GM18909 (cell line): ENCODE measurements around the gene GLIS1.

ENCODE experiments used
- ATAC-seq: cut with Tn5 transposase; IDR thresholded peaks from one replicate; pipeline ENCODE4 v1.9.1; 2021; ENCODE audit warnings: mild to moderate bottlenecking; ENCODE audit not compliant: unreplicated experiment, poor library complexity

The GLIS1 gene

DNA sequence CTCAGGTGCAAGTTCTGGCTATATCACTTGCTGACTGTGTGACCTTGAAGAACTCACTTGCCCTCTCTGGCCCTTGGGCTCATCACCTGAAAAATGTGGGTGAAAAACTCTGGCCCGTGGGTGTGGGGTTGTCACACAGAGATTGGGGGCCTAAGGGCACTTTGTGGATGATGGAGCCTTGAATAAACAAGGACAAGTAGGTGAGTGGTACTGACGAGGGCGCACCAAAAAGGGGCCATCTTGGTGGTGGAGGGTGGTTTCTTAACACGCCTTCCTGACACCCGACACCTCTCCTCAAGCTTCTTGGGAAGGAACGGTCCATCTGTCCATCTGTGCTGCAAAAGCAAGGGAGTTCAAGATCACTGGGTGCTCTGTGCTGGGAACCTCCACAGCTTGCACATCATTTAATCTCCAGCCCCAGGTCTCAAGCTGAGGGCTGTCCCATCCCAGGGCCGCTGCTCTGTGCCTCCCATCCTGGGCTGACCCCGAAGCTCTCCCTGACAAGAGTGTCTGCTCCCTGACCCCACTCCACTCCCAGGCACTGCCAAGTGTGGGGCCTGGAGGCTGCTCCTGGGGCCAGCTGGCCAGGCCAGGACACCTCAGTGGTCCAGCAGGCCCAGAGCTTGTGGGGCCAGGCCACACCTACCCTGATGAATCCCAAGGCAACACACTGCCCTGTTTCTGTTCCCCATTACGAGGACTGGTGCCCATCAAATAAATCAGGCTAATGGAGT, 97.3 kb downstream of the GLIS1 start:
- no peak for ATAC-seq

DNA sequence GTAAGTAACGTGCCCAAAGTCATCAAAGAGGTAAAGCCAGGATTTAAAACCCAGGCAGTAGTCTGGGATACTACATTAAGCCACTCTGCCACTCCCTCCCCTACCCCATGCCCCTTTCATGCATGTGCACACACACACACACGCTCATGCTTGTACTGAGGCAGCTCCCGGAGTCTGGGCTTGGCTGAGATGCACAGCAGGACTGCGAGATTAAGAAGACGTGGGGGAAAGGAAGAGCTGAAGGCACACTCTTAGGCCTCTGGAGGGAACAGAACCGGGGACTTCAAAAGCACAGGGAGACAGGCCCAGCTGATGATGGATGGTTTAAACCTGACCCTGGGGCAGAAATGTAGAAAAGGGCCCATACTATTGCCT, 98.3 kb downstream of the GLIS1 start:
- ATAC-seq = no peak

DNA sequence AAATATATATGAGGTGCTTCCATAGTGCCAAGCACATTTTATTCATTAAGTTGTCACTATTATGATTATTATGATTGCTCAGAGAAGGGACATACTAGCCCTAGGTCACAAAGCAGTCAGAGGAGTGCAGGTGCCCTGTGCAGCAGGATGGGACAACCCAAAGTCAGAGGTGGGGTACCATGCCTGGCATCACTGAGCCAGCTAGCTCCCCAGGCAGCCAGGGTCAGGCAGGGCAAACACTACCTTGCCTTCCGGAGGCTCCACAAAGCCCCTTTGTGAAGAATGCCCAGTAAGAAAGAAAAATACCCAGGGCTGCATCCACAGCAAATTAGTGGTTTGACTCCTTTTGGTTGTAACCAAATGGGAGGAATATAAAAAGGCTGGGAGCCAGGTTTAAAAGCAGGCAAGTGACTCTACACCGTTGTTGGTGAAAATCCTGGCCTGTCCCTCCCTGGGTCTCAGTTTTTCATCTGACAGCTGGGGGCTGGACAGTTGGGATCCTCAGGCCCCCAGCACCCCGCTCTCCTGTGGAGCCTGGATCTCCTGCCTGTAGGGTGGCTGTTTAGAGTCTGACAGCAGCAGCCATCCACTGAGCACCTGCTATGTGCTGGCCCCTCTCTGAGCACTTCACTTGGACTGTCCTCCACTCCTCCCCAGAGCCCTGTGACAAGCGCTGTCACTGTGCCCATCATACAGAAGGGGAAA, 98.8 kb downstream of the GLIS1 start:
- ATAC-seq = no peak

DNA sequence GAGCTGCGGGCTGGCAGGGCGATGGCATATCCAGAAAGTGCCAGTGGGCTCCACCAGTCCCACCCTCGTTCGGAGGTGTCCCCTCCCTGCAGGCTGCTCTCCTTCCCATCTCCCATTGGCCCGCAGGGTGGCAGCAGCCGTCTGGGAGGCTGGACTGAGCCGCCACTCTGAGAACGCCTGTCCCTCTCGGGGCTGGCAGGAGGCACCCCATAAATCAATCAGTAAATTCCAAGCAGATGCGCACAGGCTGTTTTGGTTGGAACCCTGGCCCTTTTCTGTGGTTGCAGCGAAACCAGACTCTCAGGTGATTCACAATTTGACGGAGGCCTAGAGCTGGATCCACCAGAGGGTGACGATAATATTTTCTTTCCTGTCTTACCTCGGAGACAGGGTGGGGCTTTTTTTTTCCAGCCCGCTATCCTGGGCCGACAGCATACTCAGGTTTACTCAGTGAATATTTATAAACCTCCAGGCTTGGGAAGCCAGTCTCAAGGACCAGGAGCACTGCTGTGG, 99.7 kb downstream of the GLIS1 start:
- ATAC-seq = no peak

DNA sequence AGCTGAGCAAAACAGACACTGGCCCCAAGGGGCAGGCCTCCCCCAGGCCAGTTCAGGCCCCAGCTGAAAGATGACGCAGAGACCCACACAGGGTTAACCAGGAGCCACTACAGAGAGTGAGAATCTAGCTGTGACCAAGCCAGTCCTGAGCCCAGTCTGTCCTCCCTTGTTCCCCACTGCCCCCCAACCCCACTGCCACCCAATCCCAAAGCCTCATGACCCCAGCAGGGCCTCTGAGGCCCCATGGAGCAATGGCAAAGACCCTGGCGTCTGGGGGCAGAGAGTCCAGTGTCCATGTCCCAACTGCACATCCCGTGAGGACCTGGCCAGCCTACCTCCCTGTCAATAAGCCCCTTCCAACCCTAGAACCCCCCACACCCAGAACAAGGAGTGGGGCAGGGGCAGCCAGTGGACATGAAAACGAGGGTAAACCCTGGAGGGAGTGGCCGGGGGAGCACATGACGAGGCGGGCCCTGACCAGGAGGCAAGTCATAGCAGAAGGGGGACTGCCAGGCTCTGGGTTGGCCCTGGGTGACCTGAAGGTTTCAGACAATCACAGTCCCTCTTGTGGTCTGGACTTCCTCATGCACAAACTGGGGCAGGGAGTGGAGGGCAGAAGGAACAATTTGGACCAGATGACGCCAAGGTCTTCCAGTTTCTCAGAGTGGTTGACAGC, 100.5 kb downstream of the GLIS1 start:
- no peak for ATAC-seq

DNA sequence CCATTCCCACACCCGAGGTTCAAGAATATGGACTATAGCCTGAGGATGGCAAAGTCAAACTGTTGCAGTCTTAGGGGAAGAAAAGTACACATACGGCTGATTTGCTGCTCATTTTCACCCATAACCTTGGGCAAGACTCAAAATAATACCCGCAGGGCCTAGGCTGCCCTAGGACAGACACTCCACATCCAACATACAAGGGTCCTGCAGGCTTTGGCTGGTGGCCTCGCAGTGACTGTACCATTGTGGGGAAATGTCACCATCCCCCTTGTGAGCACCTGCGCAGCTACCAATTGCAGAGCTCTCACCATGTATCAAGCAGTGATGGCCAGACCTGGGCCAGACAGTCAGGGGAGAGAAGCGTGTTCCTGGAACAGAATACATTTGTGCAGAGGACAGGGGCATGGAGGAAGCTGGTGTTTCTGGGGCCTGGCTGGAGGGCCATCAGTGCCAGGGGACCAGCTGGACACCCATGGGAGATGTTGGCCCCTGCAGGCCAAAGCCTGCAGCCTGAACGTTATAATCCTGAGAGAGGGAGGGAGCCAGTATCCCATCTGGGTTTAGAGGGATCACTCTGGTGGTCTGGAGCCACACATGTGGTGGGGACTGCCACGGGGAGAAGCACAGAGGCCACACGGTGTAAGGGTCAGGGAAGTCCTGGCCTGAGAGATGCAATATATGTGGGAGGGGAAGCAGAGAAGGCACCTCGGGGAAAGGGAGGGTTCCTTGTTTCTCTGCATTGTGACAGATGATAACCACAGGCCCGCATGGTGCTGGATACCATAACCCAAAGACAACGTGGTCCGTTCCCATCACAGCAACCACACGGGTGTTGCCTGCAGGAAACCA, 101.2 kb downstream of the GLIS1 start:
- no peak for ATAC-seq

DNA sequence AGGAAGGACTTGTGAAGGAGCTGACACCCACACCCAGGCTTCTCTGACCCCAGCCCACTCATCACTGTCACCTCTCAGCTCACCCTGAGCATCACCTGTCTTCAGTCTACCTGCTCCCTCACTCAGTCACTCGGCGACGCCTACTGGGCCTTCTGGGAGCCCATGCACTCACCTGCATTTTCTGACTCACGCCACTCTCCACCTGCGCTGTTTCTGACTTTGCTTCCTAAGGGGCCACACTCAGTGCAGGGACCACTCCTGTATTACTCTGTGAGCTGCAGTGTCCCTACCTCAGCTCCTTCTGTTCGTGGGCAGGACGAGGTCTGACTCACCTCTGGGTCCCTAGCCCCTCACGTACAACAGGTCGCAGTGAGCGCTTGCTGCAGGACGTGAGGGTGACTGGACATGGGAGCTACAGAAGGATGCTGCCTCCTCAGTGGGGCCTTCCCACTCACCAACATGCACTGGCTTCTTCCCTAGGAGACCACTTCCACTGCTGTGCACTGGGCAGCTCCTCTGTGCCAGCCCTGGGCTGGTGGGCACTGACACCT, 102.3 kb downstream of the GLIS1 start:
- no peak for ATAC-seq

DNA sequence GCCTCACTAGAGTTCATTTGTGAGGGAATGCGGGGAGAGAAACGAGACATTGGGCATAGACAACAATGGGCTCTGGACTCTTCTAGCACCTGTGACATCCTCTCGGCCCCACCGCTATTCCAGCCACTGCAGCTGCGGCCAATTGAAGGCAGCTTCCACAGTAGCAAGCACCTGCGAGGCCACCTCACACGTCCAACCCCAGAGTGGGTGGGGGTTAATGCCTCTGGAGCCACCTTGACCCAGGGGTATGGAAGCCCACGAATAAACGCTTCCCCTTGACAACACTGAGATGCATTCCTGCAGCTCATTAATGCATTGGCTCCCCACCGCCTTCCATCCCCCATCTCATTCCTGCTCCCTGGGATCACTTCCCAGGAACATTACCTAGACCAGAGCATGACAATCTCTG, 104.4 kb downstream of the GLIS1 start:
- no peak for ATAC-seq

DNA sequence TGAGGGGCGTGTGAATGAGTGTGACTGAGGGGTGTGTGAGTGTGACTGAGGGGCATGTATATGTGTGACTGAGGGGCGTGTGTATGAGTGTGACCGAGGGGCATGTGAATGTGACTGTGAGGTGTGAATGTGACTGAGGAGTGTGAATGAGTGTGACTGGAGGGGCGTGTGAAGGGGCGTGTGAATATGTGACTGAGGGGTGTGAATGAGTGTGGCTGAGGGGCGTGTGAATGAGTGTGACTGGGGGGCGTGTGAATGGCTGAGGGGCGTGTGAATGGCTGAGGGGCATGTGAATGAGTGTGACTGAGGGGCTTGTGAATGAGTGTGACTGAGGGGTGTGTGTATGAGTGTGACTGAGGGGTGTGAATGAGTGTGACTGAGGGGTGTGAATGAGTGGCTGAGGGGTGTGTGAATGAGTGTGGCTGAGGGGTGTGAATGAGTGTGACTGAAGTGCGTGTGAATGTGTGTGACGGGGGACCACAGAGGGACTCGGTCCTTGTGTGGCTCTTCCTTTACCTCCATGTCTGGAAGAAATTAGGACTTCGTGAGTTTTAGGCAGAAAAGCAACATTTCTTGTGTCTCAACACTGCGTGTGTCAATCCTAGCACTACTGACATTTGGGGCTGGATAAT, 105.8 kb downstream of the GLIS1 start:
- no peak for ATAC-seq

DNA sequence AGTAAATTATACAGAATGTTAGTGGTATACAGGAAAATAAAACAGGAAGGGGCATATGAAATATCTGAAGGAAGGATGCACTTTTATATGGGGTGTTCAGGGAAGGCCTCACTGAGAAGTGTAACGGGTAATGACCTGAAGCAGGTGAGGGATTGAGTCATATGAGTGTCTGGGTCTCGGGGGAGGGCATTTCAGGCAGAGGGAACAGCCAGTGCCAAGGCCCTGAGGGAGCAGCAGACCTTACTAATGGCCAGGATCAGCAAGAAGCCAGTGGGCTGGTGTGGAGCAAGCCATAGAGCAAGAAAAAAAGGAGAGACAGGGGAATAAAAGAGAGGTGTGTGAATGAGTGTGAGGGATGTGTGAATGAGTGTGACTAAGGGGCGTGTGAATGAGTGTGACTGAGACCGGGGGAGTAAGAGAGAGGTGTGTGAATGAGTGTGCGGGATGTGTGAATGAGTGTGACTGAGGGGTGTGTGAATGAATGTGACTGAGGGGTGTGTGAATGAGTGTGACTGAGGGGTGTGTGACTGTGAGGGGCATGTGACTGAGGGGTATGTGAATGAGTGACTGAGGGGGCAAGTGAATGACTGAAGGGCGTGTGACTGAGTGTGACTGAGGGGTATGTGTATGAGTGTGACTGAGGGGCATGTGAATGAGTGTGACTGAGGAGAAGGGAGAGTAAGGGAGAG, 107.2 kb downstream of the GLIS1 start:
- no peak for ATAC-seq

DNA sequence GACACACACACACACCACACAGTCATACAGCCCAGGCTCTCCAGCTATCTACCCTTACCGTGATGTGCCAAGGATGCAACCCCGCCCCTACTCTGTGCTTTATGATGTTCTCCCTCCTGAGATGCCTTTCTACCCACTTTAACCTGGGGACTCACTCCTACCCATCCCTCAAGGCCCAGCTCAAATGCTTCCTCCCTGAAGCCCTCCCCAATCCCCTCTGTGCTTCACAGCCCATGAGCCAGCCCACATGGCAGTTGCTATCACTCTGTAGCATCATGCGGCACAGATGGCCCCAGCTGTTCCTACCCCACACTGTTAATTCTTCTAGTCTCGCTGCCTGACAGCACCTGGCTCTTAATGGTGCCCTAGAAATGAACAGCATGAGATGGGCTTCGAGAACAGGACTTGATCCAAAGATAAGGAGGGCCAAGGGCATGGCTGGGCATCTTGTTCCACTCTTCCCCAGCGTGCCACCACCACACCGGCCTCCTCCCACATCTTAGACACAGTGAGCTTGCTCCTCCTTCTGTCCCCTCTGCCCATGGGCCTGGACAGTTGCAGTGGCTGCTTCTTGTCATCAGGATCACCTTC, 109.8 kb downstream of the GLIS1 start:
- ATAC-seq = no peak

DNA sequence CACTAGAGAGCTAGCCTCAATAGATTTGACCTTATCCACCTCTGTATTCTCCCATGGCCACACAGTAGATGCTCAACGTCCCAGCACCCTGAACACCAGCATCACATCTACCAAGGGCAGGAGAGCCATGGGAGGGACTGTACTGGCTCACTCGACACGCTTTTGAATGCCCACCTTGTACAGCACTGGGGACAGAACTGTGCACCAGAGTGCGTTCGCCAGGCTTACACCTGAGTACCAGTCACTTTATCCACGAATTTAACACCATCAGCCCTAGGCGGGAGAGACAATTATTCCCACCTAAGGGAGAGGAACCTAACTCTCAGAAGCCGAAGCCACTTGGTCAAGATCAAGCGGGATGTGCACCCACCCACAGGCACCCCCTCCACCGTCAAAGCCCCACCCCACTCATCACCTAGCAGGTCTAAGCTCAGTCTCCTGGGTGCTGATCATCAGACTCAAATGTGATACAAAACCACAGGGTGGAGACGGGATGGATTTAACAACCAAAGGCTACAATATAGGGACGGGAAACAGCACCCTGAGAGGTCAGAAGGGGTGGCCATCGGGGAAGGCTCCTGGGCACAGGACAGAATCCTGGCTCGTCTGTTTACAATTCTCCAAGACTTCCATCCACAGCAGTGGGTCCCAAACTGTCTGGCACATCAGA, 110.5 kb downstream of the GLIS1 start:
- ATAC-seq = no peak

DNA sequence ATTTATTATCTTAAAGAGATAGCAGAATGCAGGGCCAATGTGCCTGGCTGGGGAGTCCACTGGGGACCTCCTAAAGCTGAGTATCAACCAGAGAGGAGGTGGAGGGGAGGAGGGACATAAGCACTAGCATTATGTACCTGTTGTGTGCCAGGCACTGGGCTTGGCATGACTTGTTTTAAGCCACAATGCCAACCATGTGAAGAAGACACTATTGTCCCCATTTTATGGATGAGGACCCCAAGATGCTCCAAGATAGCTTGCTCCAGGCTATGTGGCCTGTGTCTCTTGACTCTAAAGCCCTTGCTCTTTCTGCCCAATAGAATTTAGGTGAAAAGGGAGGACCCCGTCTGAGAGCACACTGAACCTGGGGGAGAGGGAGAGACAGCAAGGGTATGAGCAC, 111.3 kb downstream of the GLIS1 start:
- no peak for ATAC-seq

DNA sequence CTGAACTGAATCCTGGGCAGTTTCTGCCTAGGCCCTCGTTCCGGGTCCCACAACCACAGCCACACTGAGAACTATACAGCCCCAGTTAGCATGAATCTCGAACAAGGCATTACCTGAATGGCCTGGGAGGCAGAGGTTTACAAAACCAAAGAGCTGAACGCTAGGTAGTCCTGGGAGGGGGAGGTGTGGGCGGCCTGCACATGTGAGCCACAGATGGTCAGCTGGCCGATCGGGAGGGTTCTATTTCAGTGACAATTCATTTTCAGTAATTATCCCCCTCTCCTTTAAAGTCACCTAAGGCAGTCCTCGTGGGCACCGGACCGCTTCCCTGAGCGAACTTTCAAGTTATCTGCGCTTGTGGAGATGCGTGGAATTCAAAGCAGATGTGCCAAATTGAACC, 111.9 kb downstream of the GLIS1 start:
- ATAC-seq = no peak

DNA sequence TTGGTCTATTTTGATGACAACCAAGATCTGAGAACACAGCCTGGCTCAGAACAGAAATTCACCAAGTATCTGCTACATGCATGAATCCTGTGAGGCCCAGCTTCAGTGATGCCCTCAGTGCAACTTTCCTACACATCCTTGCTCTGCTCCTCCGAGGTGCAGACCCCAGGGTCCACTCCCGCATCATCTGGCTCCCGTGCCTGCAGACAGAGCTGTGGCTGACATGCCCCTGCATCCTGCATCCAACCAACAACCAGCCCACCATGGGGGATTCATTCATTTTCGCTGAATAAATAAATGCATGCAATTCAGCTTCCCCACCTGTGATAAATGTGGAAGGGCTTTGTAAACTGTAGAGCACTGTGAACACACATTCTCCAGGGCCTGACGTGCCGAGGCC, 112.3 kb downstream of the GLIS1 start:
- no peak for ATAC-seq

DNA sequence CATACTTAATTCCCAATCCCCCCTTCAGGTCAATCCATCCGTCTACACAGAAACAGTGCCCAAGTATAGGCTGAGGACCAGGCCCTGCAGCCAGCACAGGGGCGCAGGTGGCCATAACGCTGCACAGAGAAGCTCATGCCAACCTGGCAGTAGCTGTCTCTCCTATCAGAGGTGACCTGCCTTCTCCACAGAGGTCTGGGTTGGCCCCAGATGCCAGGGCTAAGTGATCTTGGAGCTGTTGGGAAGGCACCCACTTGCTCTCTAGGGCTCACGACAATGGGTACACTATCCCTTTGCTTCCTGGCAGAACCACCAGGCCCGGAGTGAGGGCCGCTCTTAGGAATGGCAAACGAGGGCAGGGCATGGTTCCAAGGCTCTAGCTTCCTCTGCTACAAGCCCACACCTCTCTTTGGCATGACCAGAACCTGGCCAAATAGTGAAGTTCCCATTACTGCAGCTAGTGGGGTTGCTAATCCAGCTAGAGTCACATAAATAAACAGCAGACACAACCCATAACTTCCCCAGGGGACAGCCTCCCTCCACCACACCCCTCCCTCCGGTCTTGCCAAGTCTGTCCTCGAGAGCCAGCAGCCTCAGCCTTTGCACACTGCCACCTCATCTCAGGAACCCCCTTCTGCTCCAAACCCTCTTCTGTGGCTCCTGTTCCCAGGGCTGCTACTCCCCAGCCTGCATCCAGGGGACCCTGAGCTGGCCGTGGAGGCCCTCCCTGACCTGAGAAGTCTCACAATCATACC, 113.0 kb downstream of the GLIS1 start:
- no peak for ATAC-seq

DNA sequence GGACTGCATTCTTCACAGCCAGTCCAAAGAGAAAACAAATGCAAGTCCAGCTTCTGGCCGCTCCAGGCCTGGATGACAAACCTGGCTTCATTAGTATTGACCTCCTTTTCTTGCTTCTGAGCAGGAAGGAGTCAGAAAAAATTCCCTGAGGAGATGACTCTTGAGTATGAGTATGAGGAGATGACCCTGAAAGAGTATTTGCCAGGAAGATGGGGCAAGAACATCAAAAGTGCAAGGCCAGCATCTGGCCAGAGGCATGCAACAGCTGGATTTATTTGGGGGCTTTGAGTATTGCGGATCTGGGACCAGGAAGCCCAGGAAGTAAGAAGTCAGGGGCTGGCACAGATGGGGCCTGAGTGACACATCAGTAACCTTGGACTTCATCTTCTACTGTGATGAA, 113.9 kb downstream of the GLIS1 start:
- ATAC-seq = no peak

DNA sequence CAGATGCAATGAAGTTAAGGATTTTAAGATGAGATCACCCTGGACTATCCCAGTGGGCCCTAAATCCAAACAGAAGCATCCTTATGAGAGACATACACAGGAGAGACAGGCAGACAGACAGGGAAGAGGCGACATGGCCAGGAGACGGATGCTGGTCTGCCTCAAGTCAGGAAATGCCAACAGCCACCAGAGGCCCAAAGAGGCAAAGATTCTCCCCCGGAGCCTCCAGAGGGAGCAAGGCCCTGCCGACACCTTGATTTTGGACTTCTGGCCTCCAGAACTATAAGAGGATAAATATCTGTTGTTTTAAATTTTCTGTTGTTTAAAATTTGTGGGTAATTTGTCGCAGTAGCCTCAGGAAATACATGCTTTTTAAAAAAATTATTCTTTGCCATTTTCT, 116.4 kb downstream of the GLIS1 start:
- ATAC-seq = no peak
